ENCODE results near the gene CDCP1.

The CDCP1 gene

GRCh38 chr3:45106874-45107273 is 39.3 kb downstream of the CDCP1 start:
- no peak for DNase-seq

DNA sequence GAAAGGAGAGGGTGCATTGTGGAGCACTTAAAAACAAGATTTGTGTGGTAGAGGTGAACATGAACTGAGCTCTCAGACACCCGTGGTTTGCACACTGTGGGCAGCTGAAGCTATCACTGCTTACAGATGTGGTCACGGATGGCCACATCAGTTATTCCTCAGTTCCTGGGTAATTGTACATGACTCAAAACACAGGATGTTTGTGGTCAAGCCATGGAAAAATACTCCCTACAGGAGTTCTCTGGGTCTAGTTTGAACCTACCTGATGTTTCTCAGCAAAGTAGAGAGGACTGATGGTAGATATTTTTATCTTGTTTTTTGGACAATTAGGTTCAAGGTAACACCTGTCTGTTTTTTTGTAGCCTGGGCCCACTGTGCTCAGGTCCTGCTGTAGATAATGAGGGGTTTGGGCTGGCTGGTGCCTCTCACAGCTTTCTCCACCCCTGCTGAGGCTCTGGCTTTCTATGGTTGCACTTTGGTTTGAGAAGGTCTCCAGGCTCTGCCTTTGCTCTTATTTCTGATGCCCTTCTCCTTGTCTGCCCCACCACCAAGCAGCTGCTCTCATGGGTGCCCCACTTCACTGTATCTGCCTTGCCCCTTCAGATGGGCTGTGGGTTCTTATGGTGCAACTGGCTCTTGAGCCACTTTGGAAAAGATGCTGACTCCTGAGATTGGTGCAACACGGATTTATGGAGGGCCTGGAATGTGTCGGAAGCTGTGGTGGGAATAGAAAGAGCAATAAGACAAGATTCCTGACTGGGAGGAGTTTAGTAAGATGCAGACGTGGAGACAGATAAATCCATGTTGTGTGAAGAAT is 40.1 kb downstream of the CDCP1 start:
- DNase-seq = peak; percentile 69

- peak; percentile 7 for DNase-seq
These were observed 41.2 kb downstream of the CDCP1 start for GRCh38 chr3:45104715-45105711.

DNA sequence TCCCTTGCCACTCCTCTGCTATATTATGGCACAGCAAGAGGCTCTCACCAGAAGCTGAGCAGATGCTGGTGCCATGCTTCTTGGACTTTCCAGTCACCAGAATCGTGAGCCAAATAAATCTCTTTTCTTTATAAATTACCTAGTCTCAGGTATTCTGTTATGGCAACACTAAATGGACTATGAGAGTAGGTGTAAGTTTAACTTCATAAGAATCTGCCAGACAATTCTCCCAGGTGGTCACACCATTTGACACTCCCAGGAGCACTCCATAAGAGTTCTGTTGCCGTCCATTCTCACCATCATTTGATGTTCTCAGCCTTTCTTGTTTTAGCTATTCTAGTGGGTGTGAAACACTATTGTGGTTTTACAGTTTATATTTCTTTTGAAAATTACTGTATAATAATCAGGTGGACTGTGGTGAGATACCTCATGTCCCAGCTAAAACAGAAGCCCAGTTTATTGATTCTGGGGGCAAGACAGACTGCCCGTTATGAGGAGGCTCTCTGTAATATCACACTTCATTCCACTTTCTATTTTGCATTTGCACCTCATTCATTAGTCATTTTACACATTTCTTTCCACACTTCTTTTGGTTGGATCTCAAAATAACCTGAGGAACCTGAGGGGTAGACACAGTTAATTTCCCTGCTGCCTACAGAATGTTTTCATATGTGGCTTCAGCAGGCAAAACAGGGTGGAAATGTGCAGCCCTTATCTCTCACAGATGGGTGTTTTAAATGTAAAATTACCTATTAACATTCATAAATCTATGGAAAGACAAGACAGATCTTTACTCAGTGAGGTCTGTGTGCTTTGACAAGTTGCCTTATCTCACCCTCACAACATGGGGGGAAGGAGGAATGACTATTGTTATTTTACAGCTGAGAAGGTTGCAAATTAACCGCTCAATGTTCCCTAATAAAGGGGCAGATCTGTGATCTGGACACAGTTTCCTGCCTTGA is 42.1 kb downstream of the CDCP1 start:
- no peak for DNase-seq

DNA sequence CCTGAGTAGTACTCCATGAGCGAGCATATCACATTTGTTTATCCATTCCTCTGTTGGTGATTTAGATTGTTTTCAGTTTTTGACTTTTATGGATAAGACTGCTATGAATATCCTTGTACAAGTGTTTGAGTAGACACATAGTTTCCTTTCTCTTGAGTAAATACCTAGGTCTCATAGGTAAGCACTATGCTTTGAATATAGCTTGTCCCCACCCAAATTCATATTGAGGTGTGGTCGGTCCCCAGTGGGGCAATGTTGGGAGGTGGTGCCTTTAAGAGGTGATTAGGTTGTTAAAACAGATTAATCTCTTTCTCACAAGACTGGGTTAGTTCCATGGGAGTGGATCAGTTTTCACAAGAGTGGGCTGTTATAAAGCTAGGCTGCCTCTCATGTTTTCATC is 42.8 kb downstream of the CDCP1 start:
- DNase-seq = no peak

- peak; percentile 26 for DNase-seq
These were observed 45.2 kb downstream of the CDCP1 start for GRCh38 chr3:45100981-45101407.

DNA sequence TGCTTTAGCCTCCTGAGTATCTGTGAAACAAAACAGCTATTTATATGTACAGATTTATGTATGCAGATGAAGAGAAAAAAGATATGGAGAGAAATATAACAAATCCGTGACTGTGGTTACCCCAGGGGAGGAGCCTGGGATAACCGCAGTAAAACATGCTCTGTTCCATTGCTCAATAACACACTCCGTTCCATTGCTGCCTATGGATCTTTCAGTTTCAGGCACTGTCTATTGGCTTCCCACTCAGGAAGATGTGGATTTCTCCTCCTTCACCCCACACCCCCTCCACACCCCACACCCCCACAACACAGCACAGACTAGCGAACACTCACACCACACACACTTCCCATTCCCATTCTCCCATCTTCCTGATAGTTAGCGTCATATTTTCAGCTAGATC is 47.9 kb downstream of the CDCP1 start:
- no peak for DNase-seq

- DNase-seq = no peak
These were observed 48.8 kb downstream of the CDCP1 start for GRCh38 chr3:45097296-45097883.

DNA sequence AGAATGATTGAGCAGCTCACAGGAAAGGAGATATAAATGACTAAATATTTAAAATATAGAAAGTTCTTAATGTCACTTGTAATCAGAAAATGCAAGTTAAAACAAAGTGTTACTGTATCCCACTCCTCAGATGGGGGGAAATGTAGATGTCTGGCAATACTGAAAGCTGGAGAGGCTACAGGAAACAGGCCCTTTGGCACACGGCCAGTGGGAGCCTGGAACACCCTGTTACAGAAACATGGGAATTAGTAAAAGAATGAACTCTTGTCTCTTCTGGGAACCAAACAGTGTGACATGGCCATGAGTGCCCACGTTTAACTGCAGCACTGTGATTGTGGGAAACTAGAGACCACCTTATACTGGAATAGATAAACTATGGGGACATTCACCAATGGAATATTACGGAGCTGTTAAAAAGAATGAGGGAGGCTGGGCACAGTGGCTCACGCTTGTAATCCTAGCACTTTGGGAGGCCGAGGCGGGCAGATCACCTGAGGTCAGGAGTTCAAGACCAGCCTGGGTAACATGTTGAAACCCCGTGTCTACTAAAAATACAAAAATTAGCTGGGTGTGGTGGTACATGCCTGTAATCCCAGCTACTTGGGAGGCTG is 50.2 kb downstream of the CDCP1 start:
- no peak for DNase-seq

GRCh38 chr3:45093176-45093575 is 53.0 kb downstream of the CDCP1 start:
- DNase-seq = no peak

DNA sequence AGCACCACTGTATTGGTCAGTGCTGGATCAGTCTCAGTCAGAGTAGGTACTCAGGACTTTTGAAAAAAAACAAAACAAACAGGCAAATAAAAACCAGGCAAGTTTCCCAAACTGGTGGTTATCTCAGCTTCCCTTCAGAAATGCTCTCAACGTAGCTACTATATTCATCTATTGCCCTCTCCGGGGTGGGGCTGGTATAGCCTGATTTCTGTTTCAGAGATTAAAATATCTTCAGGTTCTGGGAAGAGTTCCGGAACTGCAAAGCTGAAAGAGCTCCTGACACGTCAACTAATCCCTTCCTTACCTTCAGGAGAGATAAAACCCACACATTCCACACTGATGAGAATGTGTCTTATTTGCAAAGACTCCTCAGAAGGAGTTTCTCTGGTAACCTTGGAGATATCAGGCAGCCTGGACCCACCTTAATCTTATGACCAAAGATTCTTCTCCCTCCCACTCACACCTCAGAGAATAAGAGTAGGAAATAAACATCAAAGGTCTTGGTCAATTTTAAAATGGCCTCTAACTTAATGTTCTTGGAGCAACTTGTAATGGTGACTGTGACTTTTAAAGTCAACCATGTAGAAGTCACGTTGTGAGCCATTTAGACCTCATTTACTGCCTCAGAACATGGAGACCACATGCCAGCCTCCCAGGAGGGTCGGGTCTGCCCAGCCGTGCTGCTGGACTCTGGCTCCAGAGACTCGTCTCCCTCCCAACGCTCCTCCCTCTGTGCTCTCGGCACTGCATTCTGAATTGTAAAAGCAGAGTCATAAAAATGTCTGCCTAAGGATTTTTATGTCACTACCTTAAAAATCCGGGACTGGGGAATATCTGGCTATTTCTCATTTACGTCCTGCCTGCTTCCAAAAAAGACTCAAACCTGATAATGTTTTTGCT is 53.8 kb downstream of the CDCP1 start:
- no peak for DNase-seq

DNA sequence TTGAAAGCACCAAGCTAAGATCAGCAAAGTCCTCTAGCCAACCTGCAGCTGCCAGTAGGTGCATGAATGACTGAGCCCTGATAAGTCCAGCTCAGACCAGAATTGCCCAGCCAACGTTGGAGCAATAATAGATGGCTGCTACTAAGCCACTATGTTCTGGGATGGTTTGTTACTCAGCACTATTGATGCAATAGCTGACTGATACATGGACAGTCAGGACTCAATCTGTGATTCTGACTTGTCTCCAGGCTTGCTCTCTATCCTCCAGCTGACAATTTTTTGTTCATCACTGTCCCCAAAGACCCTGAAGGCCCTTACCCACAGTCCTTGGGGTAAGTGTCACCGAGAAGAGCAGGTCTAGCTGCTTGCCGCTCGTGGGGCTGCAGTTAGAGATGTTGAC is 55.3 kb downstream of the CDCP1 start:
- DNase-seq = no peak

GRCh38 chr3:45088543-45089358 is 57.4 kb downstream of the CDCP1 start:
- DNase-seq = no peak

DNA sequence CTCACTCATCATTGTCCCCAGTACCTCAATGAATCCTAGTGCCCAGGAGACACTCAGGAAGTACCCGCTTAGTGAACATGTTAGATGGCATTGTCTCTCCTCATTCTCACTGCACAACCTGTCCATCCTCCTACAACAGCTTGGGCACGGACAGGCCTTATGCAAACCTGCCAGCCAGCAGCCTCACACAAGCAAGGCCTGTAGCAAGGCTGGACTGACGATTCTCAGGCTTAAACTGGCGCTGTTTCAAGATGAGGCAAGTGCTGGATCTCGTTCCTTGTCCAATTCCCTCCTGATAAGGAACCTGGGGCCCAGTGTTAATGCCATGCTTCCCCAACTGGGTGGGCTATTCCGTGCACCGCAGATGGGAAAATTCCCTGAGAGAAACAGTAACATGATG is 59.0 kb downstream of the CDCP1 start:
- DNase-seq = no peak

DNA sequence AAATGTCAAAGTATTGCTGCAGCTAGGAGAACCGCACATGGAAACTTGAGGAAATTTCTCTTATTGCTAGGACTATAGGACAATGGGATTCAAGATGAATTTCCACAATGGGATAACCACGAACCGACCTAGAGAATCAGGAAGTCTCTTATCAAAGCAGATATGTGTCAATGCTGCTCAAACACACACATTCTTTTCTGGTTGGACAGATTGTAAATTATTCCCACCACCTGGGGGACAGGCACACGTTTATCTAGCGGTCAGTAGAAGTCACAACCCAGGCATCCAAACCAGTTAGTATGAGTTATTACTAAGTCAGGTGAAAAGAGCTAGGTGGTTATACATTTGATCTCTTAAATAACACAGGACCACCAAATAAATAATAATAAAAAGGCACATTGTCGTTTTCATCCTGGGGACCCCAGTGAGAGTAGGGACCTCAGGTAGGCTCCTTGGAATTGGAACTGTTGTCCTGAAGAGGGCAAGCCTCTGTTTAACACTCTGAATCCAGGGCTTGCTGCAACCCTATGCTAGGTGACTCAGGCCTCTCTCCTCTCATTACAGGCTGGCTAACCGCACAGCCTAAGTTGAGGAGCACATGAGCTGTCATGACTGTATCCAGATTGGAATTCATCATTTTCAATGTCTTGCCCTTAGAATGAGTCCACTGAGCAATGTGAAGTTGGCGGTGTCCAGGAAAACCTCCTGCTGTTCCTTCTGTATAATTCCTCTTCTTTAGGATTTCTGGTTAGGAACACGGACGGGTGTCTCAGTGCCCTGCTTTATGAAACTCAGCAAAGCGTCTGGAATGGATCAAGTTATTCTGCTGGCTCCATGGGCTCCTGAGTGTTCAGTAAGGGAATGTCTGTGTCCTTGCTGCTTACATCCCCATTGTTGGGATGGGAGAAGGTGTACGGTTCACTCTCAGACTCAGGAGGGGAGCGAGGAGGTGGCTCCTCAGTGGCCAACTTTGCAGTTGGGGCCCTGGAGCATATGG is 61.1 kb downstream of the CDCP1 start:
- no peak for DNase-seq

DNA sequence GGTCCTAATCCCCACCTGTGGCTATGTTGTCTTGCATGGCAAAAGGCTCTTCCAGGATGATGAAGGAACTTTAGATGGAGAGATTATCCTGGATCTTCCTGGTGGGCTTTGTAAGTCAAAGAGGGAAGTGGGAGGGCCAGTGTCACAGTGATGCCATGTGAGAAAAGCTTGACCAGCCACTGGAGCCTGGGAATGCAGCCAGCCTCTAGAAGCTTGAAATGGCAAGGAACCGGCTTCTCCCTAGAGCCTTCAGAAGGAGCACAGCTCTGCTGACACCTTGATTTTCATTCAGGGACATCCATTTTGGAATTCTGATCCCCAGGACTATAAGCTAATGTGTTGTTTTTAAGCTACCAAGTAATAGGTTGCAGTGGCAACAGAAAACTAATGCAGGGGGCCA is 61.8 kb downstream of the CDCP1 start:
- DNase-seq = no peak

DNA sequence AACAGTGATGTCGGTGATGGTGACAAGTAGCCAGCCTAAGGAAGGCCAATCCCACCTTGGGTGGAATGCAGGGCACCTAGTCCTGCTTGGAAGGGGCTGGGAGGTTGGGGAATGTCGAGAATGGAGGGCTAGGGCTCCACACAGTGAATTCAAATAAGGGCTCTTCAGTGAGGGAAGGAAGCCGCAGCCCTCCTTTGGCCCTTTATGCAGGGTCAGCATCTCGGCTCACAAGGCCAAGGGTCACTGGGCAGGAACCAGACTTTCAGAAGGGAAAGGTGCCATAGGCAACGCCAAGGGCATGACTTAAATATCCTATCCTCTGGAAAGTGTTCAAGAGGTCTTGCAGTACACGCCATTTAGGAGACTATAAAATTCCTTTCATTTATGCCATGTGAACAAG is 63.2 kb downstream of the CDCP1 start:
- no peak for DNase-seq

GRCh38 chr3:45082142-45082538 is 64.0 kb downstream of the CDCP1 start:
- DNase-seq = no peak
